Smooth muscle cell (in vitro differentiated cells): ENCODE results near the gene THYN1. TPM values are rescaled to one million over a fixed set of nuclear protein-coding genes. Genes with fewer than 3 reads are reported as not detected.

Experiments used
- DNase-seq: peaks from one replicate; lab custom pipeline; 2025; ENCODE audit not compliant: unreplicated experiment; lab: John Stamatoyannopoulos, UW
- H2AFZ ChIP-seq: fragments of 200-600 bp; sonication (generic); 2 replicates; pipeline ENCODE4 v1.6.0; 2016; ENCODE audit warnings: antibody characterized with exemption, low read depth, mild to moderate bottlenecking
- H3F3A ChIP-seq: fragments of 200-600 bp; sonication (generic); 2 replicates; pipeline ENCODE4 v1.6.0; 2017; ENCODE audit warnings: antibody characterized with exemption, low read depth
- H3K27ac ChIP-seq: fragments of 200-600 bp; sonication (generic); 2 replicates; pipeline ENCODE4 v1.5.1; 2016; ENCODE audit warnings: low read depth, mild to moderate bottlenecking
- H3K27me3 ChIP-seq: fragments of 200-600 bp; sonication (generic); 2 replicates; pipeline ENCODE4 v1.6.1; 2016; ENCODE audit warnings: low read depth, mild to moderate bottlenecking
- H3K36me3 ChIP-seq: fragments of 200-600 bp; sonication (generic); 2 replicates; pipeline ENCODE4 v1.5.1; 2016; ENCODE audit warnings: low read depth
- H3K4me1 ChIP-seq: fragments of 200-600 bp; sonication (generic); 2 replicates; pipeline ENCODE4 v1.5.1; 2016; ENCODE audit warnings: low read depth
- H3K4me2 ChIP-seq: fragments of 200-600 bp; sonication (generic); 2 replicates; pipeline ENCODE4 v1.6.0; 2016; ENCODE audit warnings: mild to moderate bottlenecking
- H3K4me3 ChIP-seq: fragments of 200-600 bp; sonication (generic); 2 replicates; pipeline ENCODE4 v1.5.1; 2016; ENCODE audit warnings: mild to moderate bottlenecking
- H3K79me2 ChIP-seq: fragments of 200-600 bp; sonication (generic); 2 replicates; pipeline ENCODE4 v1.6.0; 2016; ENCODE audit warnings: low read depth, mild to moderate bottlenecking
- H3K9ac ChIP-seq: fragments of 200-600 bp; sonication (generic); 2 replicates; pipeline ENCODE4 v1.6.0; 2016; ENCODE audit warnings: low read depth
- H3K9me3 ChIP-seq: fragments of 200-600 bp; sonication (generic); replicated peaks from 2 replicates; pipeline ENCODE4 v1.5.1; 2016; ENCODE audit warnings: low read depth
- H4K20me1 ChIP-seq: fragments of 200-600 bp; sonication (generic); 2 replicates; pipeline ENCODE4 v1.6.0; 2016; ENCODE audit warnings: low read depth
- CTCF ChIP-seq: fragments of 200-600 bp; sonication (generic); IDR thresholded peaks from 2 replicates; pipeline ENCODE4 v1.5.1; 2017; ENCODE audit warnings: borderline replicate concordance, mild to moderate bottlenecking, antibody characterized with exemption; ENCODE audit not compliant: insufficient read depth, poor library complexity, severe bottlenecking
- WGBS: methylation state at CpG from one replicate; pipeline ENCODE4 v1.1.7; 2016; ENCODE audit warnings: low lambda C conversion rate; 5-methylcytosine and 5-hydroxymethylcytosine counted together
- polyA plus RNA-seq: library from polyadenylated mRNA; unstranded; fragments of >200 nt; fragmentation: Nextera tagmentation; extraction: Ambion mirVana; gene quantifications from 2 replicates; pipeline ENCODE4 v1.2.1, GENCODE V29; 2016
- total RNA-seq: library from RNA; depleted of rRNA; stranded (reverse); fragments of >200 nt; gene quantifications from 2 replicates; pipeline ENCODE4 v1.2.3, GENCODE V29; 2014

THYN1 gene
- total and polyA plus RNA-seq, 2 experiments from 2014 or later = 41.3 to 49.7 TPM

DNA sequence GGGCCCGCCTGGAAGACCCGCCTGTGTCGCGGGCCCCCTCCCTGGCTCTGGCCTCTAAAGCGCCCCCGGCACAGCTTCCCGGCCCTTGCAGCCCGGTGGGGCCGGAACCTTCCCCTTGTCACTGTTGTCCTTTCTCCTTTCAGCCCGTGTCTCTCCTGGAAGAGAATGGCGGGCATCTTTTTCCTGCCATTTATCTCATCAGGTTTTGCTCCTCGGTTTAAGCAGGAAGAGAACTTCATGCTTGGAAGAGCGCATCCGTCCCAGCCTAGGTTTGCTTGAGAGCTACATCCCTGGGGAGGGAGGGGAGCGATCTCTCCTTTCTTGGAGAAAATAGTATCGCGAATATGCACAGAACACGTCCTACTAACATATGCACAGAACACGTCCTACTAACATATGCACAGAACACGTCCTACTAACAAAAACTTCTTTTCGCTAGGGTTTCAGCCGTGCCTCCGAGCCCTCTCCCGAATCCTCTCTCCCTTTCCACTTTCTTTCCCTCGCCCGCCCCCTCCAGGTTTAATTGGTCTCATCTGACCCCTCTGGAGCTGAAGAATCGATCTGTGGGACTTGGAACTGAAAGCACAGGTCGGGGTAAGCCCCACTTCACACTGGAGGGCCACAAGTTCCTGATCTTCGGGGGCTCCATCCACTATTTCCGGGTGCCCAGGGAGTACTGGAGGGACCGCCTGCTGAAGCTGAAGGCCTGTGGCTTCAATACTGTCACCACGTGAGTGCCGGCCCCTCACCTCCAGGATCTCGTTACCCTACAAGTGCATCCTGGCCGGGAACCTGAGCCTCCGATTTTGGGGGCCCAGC is 24.2 kb upstream of the THYN1 start:
- Histone ChIP-seq H3K9ac (no peak overlapping the region), H3K27ac (no peak overlapping the region), H3F3A (no peaks in the 10 kb centered on the region), H3K9me3 (no peaks in the 10 kb centered on the region), H2AFZ (no peak overlapping the region), H3K36me3 (no peaks in the 10 kb centered on the region), H3K79me2 (no peaks in the 10 kb centered on the region), H3K4me1 (peaks cover 17% of the 10 kb centered on the region), H3K27me3 (peaks cover 79% of the 10 kb centered on the region), H4K20me1 (no peaks in the 10 kb centered on the region), H3K4me2 (peak overlapping the region; percentile 88), H3K4me3 (no peak overlapping the region)
- DNase-seq = no peak
- no peak for TF ChIP-seq CTCF
- 21% methylated on average over 36 of the region's 36 CpGs for WGBS

DNA sequence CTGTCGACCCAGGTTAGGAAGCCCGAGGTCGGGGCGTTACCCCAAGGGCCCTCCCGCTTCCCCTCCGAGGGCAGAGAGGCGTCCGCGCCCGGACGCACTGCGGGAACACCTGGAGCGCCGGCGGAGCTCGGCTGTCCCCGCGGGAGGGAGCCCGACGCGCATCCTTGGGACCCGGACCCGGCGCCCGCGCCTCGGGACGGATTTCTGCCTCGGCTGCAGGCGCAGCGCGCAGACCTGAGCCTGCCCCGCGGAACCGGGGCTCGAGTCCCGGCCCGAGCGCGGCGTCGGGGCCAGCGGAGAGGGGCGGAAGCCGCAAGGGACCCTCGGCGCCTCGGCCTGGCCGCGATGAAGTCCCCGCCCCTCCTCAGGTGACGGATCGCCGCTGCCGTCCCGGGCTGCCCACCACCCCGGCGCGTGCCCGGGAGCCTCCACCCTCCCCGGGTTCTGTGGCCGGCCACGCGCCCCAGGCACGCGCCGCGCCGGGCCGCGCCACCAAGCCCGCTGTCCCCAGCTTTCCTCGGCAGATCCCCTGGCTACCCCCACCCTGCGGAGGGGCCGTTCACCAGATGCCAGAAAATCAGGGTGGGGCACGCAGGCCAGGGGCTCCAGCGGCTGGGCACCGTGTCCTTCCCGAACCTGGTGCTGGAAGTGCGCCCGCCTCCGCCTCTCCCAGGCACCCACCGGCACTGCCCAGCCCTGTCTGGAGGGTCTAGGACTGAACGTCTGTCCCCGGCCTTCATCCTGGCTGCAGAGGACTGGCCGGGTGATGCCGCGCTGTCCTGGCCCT is 23.4 kb upstream of the THYN1 start:
- H3K4me3 ChIP-seq = peak overlapping the region; percentile 47
- 2% methylated on average over 72 of the region's 88 CpGs for WGBS
- peak overlapping the region; percentile 88 for H3K4me2 ChIP-seq
- no peak overlapping the region for H3K9ac ChIP-seq
- no peaks in the 10 kb centered on the region for H3K79me2 ChIP-seq
- no peaks in the 10 kb centered on the region for H3K9me3 ChIP-seq
- H4K20me1 ChIP-seq = no peaks in the 10 kb centered on the region
- TF ChIP-seq CTCF = no peak
- H3K27ac ChIP-seq = no peak overlapping the region
- peaks cover 83% of the 10 kb centered on the region for H3K27me3 ChIP-seq
- H3K36me3 ChIP-seq = no peaks in the 10 kb centered on the region
- DNase-seq = no peak
- H2AFZ ChIP-seq = peak overlapping the region; percentile 86
- no peaks in the 10 kb centered on the region for H3F3A ChIP-seq
- H3K4me1 ChIP-seq = peaks cover 17% of the 10 kb centered on the region

DNA sequence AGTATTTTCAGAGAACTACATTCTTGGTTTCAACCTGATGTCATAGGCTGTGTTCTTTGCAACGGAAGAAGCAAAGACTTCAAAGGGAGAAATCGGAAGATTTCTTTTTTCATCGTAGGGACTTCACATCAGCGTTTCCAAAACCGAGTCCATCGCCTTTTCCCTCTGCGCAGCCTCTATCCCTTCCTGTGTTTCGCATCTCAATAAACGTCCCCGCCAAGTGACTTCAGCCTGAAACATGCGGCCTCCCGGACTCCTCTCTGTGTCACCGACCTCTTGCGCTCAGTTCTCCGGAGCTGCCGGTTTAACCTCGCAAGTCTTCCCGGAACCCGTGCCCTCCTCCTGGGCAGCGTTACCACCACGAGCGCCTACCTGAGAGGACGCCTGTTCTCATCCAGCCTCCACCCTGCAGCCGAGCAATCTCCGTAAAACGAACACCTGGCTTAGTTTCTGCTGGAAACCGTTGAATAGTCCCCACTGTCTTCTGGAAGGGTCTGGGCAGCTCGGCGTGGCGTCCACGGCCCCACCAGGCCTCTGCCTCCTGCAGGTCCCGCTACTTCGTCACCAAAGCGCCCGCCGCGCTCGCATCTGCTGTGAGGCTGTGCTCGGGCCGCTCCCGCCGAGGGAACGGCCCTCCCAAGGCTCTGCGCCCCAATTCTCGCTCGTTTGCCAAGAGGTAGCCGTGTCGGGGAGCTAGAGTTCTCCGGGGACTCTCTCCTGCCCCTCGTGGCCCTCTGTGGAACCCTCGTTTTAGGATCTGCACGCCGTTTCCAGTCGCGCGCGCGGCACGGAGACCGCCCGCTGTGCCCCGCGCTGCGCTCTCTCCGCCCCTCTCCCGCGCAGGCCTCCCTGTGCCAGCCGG is 22.6 kb upstream of the THYN1 start, which contains the start of gene GLB1L3:
Gene GLB1L3, plus strand, starts transcription at position 846 of the 862 bp plus-strand sequence. CDS start 362 bp downstream, outside the sequence.
- H3K36me3 ChIP-seq = no peaks in the 10 kb centered on the region
- no peak for DNase-seq
- H2AFZ ChIP-seq = peak within 1 kb of the TSS; percentile 86
- TF ChIP-seq CTCF = peak; percentile 16
- no peaks in the 10 kb centered on the region for H4K20me1 ChIP-seq
- WGBS = 1% methylated on average over 68 of the region's 68 CpGs
- peaks cover 83% of the 10 kb centered on the region for H3K27me3 ChIP-seq
- H3K79me2 ChIP-seq = no peaks in the 10 kb centered on the region
- H3F3A ChIP-seq = no peaks in the 10 kb centered on the region
- H3K9ac ChIP-seq = no peak within 1 kb of the TSS
- H3K9me3 ChIP-seq = no peaks in the 10 kb centered on the region
- peak within 1 kb of the TSS; percentile 47 for H3K4me3 ChIP-seq
- H3K4me1 ChIP-seq = peaks cover 17% of the 10 kb centered on the region
- H3K27ac ChIP-seq = no peak within 1 kb of the TSS
- peak within 1 kb of the TSS; percentile 88 for H3K4me2 ChIP-seq
